Testis (tissue), 2 donors: ENCODE results near the gene IMP4.

ENCODE experiments used
- POLR2A ChIP-seq: fragments of 450-650 bp; IDR thresholded peaks from one replicate; pipeline ENCODE4 v1.6.1; 2017; ENCODE audit warnings: antibody characterized with exemption, mild to moderate bottlenecking, moderate library complexity
- TF ChIP-seq, protein P1 (sequence below), 3 experiments: fragments of 450-650 bp in 2 of 3; fragments of 200-600 bp in 1 of 3; sonication (generic) in 1 of 3; IDR thresholded peaks; one replicate each; pipeline ENCODE4 v1.5.1; 2016 to 2019; ENCODE audit warnings: antibody characterized with exemption in 3 of 3, mild to moderate bottlenecking in 2 of 3, moderate library complexity in 1 of 3

DNA sequence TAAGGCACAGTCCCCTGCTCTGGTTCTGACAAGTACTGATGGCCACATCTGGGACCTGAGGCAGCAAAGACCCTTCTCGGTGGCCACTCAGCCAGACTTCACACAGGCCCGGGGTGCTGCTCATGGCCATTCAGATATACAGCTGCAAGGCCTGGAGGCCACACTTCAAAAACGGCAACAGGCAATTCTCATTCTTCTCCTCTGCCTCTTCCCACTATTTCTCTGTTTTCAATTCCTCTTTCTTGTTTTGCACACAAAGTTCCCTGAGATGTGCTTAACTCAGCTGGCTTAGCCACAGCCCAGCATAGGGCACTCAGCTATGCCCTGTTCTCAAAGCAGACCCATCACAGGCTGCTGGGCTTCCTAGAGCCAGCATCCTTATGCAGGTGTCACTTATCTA, 43.0 kb downstream of the IMP4 start:
- TF ChIP-seq, protein P1, sequence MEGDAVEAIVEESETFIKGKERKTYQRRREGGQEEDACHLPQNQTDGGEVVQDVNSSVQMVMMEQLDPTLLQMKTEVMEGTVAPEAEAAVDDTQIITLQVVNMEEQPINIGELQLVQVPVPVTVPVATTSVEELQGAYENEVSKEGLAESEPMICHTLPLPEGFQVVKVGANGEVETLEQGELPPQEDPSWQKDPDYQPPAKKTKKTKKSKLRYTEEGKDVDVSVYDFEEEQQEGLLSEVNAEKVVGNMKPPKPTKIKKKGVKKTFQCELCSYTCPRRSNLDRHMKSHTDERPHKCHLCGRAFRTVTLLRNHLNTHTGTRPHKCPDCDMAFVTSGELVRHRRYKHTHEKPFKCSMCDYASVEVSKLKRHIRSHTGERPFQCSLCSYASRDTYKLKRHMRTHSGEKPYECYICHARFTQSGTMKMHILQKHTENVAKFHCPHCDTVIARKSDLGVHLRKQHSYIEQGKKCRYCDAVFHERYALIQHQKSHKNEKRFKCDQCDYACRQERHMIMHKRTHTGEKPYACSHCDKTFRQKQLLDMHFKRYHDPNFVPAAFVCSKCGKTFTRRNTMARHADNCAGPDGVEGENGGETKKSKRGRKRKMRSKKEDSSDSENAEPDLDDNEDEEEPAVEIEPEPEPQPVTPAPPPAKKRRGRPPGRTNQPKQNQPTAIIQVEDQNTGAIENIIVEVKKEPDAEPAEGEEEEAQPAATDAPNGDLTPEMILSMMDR (IDR thresholded peaks at IDR 0.05) = no peak
- no peak for TF ChIP-seq POLR2A
